Left renal cortex interstitium (tissue), 4 donors: ENCODE results near the gene PSEN1. TPM values are rescaled to one million over a fixed set of nuclear protein-coding genes. Genes with fewer than 3 reads are reported as not detected.
A peak's percentile ranks its signal among the peaks of the same experiment; 100 is the strongest.
"Not testable (repeated sequence)": the region's sequence is repeated elsewhere in the genome, so short reads cannot be mapped to it uniquely, and the experiment has no call there.

Source experiments
- DNase-seq, 4 donors: peaks; one replicate each; pipeline ENCODE4 v3.0.0-alpha.2; 2013; ENCODE audit warnings: low read depth in 4 of 4, low spot score in 2 of 4, missing footprints in 1 of 4
- polyA plus RNA-seq, 4 donors: library from polyadenylated mRNA; unstranded; fragments of 120-200 nt; gene quantifications; one replicate each; pipeline ENCODE4 v1.2.1, GENCODE V29; 2013; ENCODE audit not compliant: insufficient read length in 4 of 4

Gene PSEN1
- polyA plus RNA-seq, 4 donors = 63.2 to 75.7 (median 67.5) TPM

DNA sequence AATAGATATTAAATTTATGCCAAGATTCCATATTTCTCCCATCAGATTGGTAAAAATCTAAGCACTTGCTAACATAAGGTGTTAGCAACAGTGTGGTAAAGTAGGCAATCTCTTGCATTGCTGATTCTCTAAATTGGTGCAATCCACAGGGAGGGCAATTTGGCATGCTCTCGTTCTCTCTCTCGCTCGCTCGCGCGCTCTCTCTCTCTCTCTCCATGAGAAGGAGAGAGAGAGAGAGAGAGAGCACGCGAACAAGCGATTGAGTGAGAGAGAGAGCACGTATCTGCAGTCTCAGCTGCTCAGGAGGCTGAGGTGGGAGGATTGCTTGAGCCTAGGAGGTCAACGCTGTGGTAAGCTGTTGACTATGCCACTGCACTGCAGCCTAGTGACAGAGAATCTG is 25.9 kb downstream of the PSEN1 start:
- DNase-seq = no peak

- no peak for DNase-seq
Observed at GRCh38 chr14:73166399-73166798, 30.1 kb downstream of the PSEN1 start.

DNA sequence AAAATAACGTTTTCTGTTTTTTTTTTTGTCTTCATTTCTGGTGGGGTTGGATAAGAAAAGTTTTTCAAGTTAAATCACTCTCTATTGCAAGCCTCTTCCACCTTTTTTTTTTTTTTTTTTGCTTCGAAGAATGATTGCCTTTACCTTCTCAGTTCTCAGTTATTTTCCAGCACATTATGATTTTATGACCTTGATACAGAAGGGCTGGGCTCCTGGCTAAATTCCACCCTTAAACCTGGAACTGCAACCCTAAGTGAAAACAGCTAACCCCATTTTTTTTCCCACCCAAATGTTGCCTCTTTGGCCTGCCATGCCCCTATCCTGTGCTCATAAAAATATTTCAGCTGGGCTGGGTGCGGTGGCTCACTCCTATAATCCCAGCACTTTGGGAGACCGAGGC is 31.4 kb downstream of the PSEN1 start:
- no peak for DNase-seq

- DNase-seq = no peak
Observed at GRCh38 chr14:73168274-73168673, 32.0 kb downstream of the PSEN1 start.

- no peak for DNase-seq
Observed at GRCh38 chr14:73168691-73169090, 32.4 kb downstream of the PSEN1 start.

DNA sequence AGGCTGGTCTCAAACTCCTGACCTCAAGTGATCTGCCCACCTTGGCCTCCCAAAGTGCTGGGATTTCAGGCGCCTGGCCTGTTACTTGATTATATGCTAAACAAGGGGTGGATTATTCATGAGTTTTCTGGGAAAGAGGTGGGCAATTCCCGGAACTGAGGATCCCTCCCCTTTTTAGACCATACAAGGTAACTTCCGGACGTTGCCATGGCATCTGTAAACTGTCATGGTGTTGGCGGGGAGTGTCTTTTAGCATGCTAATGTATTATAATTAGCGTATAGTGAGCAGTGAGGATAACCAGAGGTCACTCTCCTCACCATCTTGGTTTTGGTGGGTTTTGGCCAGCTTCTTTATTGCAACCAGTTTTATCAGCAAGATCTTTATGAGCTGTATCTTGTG is 33.5 kb downstream of the PSEN1 start:
- not testable (repeated sequence) for DNase-seq

- DNase-seq = no peak
Observed at GRCh38 chr14:73170686-73171085, 34.4 kb downstream of the PSEN1 start.

DNA sequence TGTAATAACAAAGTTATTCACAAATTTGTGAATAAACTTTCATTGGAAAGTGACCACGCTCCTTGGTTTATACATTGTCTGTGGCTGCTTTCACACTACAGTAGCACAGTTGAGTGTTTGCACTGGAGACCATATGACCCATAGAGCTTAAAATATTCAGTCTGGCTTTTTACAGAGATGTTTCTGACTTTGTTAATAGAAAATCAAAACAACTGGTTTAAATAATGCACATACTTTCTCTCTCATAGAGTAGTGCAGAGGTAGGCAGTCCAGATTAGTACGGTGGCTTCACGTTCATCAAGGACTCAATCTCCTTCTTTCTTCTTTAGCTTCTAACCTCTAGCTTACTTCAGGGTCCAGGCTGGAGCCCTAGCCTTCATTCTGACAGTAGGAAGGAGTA is 36.2 kb downstream of the PSEN1 start:
- DNase-seq = no peak

DNA sequence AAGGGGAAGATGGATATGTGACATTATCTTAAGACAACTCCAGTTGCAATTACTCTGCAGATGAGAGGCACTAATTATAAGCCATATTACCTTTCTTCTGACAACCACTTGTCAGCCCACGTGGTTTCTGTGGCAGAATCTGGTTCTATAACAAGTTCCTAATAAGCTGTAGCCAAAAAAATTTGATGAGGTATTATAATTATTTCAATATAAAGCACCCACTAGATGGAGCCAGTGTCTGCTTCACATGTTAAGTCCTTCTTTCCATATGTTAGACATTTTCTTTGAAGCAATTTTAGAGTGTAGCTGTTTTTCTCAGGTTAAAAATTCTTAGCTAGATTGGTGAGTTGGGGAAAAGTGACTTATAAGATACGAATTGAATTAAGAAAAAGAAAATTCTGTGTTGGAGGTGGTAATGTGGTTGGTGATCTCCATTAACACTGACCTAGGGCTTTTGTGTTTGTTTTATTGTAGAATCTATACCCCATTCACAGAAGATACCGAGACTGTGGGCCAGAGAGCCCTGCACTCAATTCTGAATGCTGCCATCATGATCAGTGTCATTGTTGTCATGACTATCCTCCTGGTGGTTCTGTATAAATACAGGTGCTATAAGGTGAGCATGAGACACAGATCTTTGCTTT is 36.9 kb downstream of the PSEN1 start:
- peak in 3 of 4 donors; percentile 3 to 23 (median 20) for DNase-seq

DNA sequence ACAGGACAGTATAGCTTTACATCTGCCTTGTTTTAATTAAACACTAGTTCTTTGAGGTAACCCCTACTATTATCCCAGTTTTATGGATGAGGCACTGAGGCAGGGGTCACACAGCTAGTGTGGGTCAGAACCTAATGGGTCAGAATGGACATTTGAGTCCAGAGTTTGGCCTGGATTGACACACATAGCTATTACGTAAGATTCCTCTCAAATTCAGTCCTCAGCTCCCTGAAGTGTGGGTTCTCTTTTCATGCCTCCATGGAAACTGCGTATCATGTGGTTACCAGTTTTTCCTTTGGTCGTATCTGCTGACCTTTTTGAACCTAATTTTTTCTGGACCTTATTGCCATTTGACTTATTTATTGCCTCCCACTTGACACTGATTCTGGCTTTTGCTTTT is 40.4 kb downstream of the PSEN1 start:
- no peak for DNase-seq

DNA sequence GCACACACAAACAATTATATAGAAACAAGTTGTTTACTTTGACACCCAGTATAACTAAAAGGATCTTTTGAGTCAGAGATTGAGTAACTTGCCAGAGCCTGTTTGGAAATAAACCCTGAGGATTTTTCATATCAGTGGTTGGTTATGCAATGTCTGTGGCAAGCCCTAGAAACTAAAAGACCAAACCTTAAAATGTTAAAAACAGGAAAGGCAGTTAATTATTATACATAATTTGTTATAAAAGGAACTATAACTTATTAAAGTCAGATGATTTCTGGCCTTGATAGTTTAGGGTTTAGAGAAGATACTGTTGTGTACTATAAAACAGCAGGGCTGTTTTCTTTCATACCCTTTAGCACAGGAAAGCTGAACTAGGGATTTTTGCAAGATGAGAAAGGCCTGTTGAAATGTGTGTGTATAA is 44.1 kb downstream of the PSEN1 start:
- no peak for DNase-seq

GRCh38 chr14:73180969-73181368 is 44.7 kb downstream of the PSEN1 start:
- not testable (repeated sequence) for DNase-seq

DNA sequence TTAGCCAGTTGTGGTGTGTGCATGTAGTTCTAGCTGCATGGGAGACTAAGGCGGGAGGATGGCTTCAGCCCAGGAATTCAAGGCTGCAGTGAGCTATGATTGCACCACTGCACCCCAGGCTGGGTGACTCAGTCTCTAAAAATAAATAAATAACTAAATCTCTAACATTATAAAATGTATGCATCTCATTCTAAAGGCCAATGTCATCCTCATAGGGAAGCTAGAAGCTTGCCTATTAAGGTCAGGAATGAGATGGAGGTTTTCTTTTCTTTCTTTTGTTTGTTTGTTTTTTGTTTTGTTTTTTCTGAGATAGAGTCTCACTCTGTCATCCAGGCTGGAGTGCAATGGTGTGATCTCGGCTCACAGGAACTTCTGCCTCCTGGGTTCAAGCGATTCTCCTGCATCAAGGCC is 52.2 kb downstream of the PSEN1 start:
- no peak for DNase-seq

GRCh38 chr14:73189651-73190050 is 53.3 kb downstream of the PSEN1 start:
- no peak for DNase-seq

- DNase-seq = no peak
Observed at GRCh38 chr14:73191441-73191840, 55.1 kb downstream of the PSEN1 start.

DNA sequence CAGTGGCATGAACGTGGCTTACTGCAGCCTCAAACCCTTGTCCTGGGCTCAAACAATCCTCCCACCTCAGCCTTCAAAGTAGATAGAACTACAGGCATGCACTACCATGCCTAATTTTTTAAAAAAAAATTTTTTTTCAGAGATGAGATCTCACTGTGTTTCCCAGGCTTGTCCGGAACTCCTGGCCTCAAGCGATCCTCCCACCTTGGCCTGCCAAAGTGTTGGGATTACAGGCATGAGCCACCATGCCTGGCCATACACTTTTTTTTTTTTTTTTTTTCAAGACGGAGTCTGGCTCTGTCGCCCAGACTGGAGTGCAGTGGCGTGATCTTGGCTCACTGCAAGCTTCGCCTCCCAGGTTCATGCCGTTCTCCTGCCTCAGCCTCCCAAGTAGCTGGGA is 58.0 kb downstream of the PSEN1 start:
- not testable (repeated sequence) for DNase-seq

DNA sequence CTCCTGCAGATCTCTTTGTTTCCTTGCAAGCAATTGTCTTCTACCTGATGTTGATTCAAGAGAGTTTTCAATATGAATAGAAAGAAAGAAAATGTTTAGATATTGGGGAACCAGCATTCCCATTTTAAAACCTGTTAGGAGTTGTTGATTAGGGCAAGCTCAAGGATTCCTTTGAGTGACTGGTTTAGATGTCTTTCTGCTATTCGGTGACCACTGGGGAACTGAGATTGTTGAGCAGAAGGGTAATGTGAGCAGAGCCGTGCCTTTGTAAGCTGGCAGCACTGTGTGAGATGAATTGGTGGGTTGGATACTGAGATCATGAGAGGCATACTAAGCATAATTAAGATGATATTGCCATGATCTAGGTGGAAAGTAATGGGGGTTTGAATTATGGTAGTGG is 61.9 kb downstream of the PSEN1 start:
- DNase-seq = no peak

- no peak for DNase-seq
Observed at GRCh38 chr14:73203527-73203926, 67.2 kb downstream of the PSEN1 start.

- DNase-seq = no peak
Observed at GRCh38 chr14:73207615-73208014, 71.3 kb downstream of the PSEN1 start.

DNA sequence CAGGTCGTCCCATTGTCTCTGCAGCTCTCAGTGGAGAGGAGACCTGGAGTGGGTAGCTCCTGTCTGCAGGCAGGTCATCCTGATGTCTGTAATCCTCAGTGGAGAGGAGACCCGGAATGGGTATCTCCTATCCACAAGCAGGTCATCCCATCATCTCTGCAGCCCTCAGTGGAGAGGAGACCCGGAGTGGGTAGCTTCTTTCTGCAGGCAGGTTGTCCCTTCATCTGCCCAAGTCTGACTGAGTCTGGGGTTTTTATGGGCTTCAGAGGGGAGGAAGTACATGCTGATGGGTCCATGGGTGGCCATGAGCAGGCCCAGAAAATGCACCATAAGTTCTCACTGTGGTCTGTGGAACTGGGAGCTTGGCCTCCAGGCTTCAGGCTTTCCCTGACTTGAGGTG is 72.1 kb downstream of the PSEN1 start:
- DNase-seq = no peak

- no peak for DNase-seq
Observed at GRCh38 chr14:73208846-73209245, 72.5 kb downstream of the PSEN1 start.

DNA sequence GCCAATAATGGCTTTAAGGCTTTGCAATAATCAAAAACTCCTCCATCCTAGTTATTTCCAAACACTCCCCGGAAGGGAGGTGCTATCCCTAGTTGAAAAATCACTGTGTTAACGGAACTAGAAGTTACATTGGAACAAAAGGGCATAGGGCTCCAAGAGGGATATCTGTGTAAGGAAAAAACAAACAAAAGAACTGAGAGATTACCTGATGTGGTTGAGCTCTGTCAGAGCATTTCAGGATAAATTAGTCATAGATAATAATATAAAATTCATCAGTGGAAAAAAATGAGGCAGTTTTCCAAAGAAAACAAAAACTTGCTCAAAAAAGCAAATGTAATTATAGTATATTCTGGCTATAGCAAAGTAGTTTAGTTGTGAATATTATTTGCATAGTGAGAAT is 73.6 kb downstream of the PSEN1 start:
- no peak for DNase-seq
